SJSA1 (cell line): ENCODE results near the gene ROMO1. TPM values are rescaled to one million over a fixed set of nuclear protein-coding genes. Genes with fewer than 3 reads are reported as not detected.

Experiments
- DNase-seq, 2 experiments: peaks; one replicate each; pipeline ENCODE4 v3.0.0-alpha.2; 2015 to 2020; ENCODE audit warnings: low spot score in 2 of 2, low read depth in 1 of 2
- H3K27ac ChIP-seq: fragments of 250-450 bp; sonication (Bioruptor Pico); 2 replicates; pipeline ENCODE4 v1.5.1; 2020; ENCODE audit warnings: mild to moderate bottlenecking, moderate library complexity
- H3K27me3 ChIP-seq: fragments of 250-450 bp; sonication (Bioruptor Pico); replicated peaks from 2 replicates; pipeline ENCODE4 v1.5.1; 2020; ENCODE audit warnings: mild to moderate bottlenecking, moderate library complexity
- H3K36me3 ChIP-seq: fragments of 250-450 bp; sonication (Bioruptor Pico); 2 replicates; pipeline ENCODE4 v1.5.1; 2020; ENCODE audit warnings: mild to moderate bottlenecking
- H3K4me1 ChIP-seq: fragments of 250-450 bp; sonication (Bioruptor Pico); replicated peaks from 2 replicates; pipeline ENCODE4 v1.6.1; 2021; ENCODE audit warnings: mild to moderate bottlenecking
- H3K4me3 ChIP-seq: fragments of 250-450 bp; sonication (Bioruptor Pico); 2 replicates; pipeline ENCODE4 v1.5.1; 2020; ENCODE audit warnings: mild to moderate bottlenecking
- H3K9me3 ChIP-seq: fragments of 250-450 bp; sonication (Bioruptor Pico); replicated peaks from 2 replicates; pipeline ENCODE4 v1.5.1; 2020; ENCODE audit warnings: mild to moderate bottlenecking
- total RNA-seq: library from RNA; depleted of rRNA; stranded (reverse); fragments of >200 nt; shearing (Covaris generic); gene quantifications from 2 replicates; pipeline ENCODE4 v1.2.3, GENCODE V29; 2014; rRNA removed

The ROMO1 gene
- total RNA-seq = 288 and 554 TPM in 2 replicates

DNA sequence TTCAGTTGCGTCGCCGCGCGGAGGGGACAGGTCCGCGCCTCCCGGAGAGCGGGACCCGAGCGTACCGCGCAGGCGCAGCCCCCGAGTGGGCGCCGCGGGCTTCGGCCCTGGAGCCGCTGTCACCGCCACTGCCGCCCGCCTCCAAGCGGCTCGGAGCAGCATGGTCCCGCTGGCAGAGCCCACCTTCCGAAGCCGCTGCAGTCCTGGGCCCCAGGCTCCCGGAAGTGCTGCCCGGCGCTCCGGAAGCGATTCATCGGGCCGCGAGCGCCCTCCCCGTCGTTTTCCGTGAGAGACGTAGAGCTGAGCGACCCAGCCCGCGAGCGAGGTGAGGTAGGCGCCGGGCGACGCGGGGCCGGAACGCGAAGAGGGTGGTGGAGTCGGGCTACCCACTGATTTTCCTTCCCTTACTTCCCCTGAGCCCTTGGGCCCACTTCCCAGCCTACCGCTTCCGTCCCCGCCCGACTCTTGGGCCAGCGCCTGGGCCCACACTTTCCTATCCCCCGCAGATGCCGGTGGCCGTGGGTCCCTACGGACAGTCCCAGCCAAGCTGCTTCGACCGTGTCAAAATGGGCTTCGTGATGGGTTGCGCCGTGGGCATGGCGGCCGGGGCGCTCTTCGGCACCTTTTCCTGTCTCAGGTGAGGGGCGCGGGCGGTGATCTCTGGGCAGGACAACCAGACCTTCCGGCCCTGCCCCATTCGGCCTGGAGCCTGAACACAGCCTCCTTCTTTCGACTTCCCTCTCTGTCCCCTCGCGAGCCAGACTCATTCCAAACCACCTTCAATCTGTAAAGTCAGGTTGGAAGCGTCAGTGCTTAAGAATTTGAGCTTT, at the start of gene ROMO1, which contains the start of gene NFS1:
Gene ROMO1 (plus strand): TSS at position 279 of the 830 bp plus-strand sequence. CDS start 228 bp downstream, at position 507.
Gene NFS1 (minus strand): TSS at position 226 of the 830 bp plus-strand sequence. CDS start 64 bp downstream, at position 162.
- H3K36me3 ChIP-seq = peaks cover 59% of the 10 kb centered on the region
- no peaks in the 10 kb centered on the region for H3K27me3 ChIP-seq
- no peaks in the 10 kb centered on the region for H3K9me3 ChIP-seq
- H3K4me1 ChIP-seq = peaks cover 16% of the 10 kb centered on the region
- H3K27ac ChIP-seq = peak within 1 kb of the TSS; percentile 54
- DNase-seq = peak; percentile 85 to 88
- peak within 1 kb of the TSS; percentile 77 for H3K4me3 ChIP-seq

DNA sequence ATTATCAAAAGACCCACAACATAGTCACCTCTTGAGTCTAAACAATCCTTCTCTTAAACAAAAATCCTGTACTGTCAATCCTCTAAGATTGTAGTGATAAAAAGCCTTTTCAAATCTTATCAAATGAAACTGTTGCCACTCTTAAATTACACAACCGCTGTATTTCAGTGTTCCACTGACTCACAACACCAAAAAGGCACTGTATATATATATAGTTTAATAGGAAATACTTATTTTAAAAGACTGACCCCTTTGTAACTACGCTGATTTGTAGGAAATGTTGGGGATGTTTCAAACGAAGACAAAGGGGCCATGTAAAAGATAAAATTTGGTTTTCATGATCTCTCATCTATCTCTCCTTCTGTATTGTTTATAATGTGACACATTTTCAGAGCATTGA, 48.6 kb upstream of the ROMO1 start:
- peaks cover 70% of the 10 kb centered on the region for H3K36me3 ChIP-seq
- no peak overlapping the region for H3K4me3 ChIP-seq
- no peaks in the 10 kb centered on the region for H3K4me1 ChIP-seq
- no peak for DNase-seq
- H3K27me3 ChIP-seq = no peaks in the 10 kb centered on the region
- H3K27ac ChIP-seq = no peak overlapping the region
- H3K9me3 ChIP-seq = no peaks in the 10 kb centered on the region

- Histone ChIP-seq H3K27ac (no peak overlapping the region), H3K36me3 (peaks cover 80% of the 10 kb centered on the region), H3K9me3 (no peaks in the 10 kb centered on the region), H3K27me3 (no peaks in the 10 kb centered on the region), H3K4me3 (no peak overlapping the region), H3K4me1 (no peaks in the 10 kb centered on the region)
- DNase-seq = no peak
These were observed 47.2 kb upstream of the ROMO1 start for GRCh38 chr20:35651958-35652357.

GRCh38 chr20:35652641-35653429, 46.4 kb upstream of the ROMO1 start:
- no peak for DNase-seq
- H3K27ac ChIP-seq = no peak overlapping the region
- no peaks in the 10 kb centered on the region for H3K4me1 ChIP-seq
- no peak overlapping the region for H3K4me3 ChIP-seq
- no peaks in the 10 kb centered on the region for H3K9me3 ChIP-seq
- peaks cover 82% of the 10 kb centered on the region for H3K36me3 ChIP-seq
- no peaks in the 10 kb centered on the region for H3K27me3 ChIP-seq

GRCh38 chr20:35653430-35653734, 45.8 kb upstream of the ROMO1 start:
- Histone ChIP-seq H3K4me1 (no peaks in the 10 kb centered on the region), H3K36me3 (peaks cover 81% of the 10 kb centered on the region)
- no peak for DNase-seq

GRCh38 chr20:35653893-35654292, 45.3 kb upstream of the ROMO1 start:
- H3K9me3 ChIP-seq = no peaks in the 10 kb centered on the region
- H3K36me3 ChIP-seq = peaks cover 79% of the 10 kb centered on the region
- H3K4me1 ChIP-seq = no peaks in the 10 kb centered on the region
- no peak overlapping the region for H3K27ac ChIP-seq
- no peak overlapping the region for H3K4me3 ChIP-seq
- no peak for DNase-seq
- H3K27me3 ChIP-seq = no peaks in the 10 kb centered on the region

More at GRCh38 chr20:35653430-35653734, 45.8 kb upstream of the ROMO1 start:
- Histone ChIP-seq H3K4me3 (no peak overlapping the region), H3K27me3 (no peaks in the 10 kb centered on the region), H3K9me3 (no peaks in the 10 kb centered on the region), H3K27ac (no peak overlapping the region)

DNA sequence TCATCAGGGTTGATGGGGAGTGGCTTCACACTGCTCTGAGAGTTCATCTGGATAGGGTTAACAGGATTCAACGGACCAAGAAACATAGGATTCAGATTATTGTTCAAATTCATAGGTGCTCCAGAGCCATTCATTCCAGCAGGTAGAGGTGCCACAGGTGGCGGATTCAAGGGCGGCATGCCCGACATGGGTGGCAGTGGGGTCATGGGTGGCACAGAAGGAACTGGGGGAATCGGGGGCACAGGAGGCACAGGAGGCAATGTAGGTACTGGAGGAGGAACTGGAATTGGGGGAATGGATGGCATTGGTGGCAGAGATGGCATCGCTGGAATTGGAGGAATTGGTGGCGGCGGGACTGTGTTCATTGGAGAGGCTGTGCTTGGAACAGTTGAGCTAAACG, 44.8 kb upstream of the ROMO1 start:
- Histone ChIP-seq H3K27me3 (no peaks in the 10 kb centered on the region), H3K4me1 (no peaks in the 10 kb centered on the region), H3K27ac (no peak overlapping the region), H3K4me3 (no peak overlapping the region), H3K36me3 (peaks cover 79% of the 10 kb centered on the region), H3K9me3 (no peaks in the 10 kb centered on the region)
- DNase-seq = no peak

- H3K27me3 ChIP-seq = no peaks in the 10 kb centered on the region
- peaks cover 19% of the 10 kb centered on the region for H3K4me1 ChIP-seq
- H3K27ac ChIP-seq = no peak overlapping the region
- H3K36me3 ChIP-seq = peaks cover 62% of the 10 kb centered on the region
- no peak for DNase-seq
- no peak overlapping the region for H3K4me3 ChIP-seq
- no peaks in the 10 kb centered on the region for H3K9me3 ChIP-seq
These were observed 41.9 kb upstream of the ROMO1 start for GRCh38 chr20:35657271-35657670.

DNA sequence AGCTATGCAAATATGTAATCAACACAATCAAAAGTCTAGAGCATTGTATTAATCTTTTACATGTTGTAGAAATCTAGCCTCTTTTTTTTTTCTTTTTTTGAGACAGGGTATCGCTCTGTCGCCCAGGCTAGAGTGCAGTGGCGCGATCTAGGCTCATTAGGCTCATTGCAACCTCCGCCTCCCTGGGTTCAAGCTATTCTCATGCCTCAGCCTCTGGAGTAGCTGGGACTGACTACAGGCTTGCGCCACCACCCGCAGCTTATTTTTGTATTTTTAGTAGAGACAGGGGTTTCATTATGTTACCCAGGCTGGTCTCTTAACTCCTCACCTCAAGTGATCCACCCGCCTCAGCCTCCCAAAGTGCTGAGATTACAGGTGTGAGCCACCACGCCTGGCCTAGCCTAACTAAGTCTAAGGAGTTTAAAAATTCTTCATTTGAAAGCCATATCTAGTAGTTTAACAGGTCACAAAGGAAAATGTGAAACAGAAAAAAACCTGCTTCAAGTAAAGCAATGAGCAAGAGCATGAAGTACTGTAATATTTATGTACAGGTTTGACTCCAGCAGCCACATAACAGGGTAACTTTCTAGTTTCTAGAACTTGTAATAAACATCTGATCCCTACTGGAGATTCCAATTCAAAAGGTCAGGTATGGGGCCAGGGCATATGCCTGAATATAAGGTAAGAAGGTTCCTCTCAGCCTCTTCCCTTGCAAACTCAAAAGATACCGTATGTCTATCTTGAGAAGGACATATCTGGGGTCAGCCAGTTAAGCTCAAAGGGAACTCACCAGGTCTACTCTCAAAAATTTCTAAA, 38.9 kb upstream of the ROMO1 start:
- DNase-seq = no peak
- H3K27ac ChIP-seq = peak overlapping the region; percentile 13; the same call in 1 of the 2 replicates
- H3K4me3 ChIP-seq = no peak overlapping the region
- H3K27me3 ChIP-seq = no peaks in the 10 kb centered on the region
- H3K9me3 ChIP-seq = no peaks in the 10 kb centered on the region
- peaks cover 29% of the 10 kb centered on the region for H3K4me1 ChIP-seq
- peaks cover 43% of the 10 kb centered on the region for H3K36me3 ChIP-seq

- no peak overlapping the region for H3K4me3 ChIP-seq
- H3K9me3 ChIP-seq = no peaks in the 10 kb centered on the region
- peak overlapping the region; percentile 13; the same call in 1 of the 2 replicates for H3K27ac ChIP-seq
- no peak for DNase-seq
- H3K36me3 ChIP-seq = peaks cover 36% of the 10 kb centered on the region
- peaks cover 29% of the 10 kb centered on the region for H3K4me1 ChIP-seq
- no peaks in the 10 kb centered on the region for H3K27me3 ChIP-seq
These were observed 38.2 kb upstream of the ROMO1 start for GRCh38 chr20:35661053-35661452.

DNA sequence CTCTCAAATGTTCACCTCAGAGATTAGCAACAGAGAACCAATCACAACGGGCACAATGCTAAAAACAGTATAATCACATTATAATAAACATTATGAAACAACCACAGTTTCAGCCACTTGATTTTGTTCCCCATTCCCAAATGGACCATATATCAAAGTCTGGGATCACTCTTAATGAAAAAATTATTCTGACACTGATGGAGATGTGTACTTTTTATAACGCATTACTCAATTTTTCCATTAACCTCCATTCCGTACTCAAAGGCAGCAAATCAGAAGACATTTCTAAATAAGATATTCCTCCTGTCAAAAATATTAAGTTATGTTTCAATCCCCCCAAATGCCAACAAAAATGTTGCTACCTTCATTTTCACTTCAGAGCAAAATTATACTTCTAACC, 37.3 kb upstream of the ROMO1 start:
- Histone ChIP-seq H3K27ac (no peak overlapping the region), H3K27me3 (no peaks in the 10 kb centered on the region), H3K4me1 (peaks cover 29% of the 10 kb centered on the region), H3K9me3 (no peaks in the 10 kb centered on the region), H3K4me3 (no peak overlapping the region), H3K36me3 (peaks cover 27% of the 10 kb centered on the region; the same call in 1 of the 2 replicates)
- DNase-seq = no peak

- Histone ChIP-seq H3K27me3 (no peaks in the 10 kb centered on the region), H3K4me3 (peak overlapping the region; percentile 73; the same call in 1 of the 2 replicates), H3K27ac (no peak overlapping the region), H3K4me1 (peaks cover 29% of the 10 kb centered on the region), H3K9me3 (no peaks in the 10 kb centered on the region), H3K36me3 (peaks cover 22% of the 10 kb centered on the region; the same call in 1 of the 2 replicates)
- DNase-seq = no peak
These were observed 36.7 kb upstream of the ROMO1 start for GRCh38 chr20:35662551-35662950.
